IMR-90 (cell line): ENCODE results near the gene CD9.

Experiments
- CEBPB ChIP-seq: IDR thresholded peaks from 2 replicates; pipeline ENCODE4 v1.6.1; 2012; ENCODE audit warnings: low read depth, low read length, improper control_type of control experiment
- CHD1 ChIP-seq: IDR thresholded peaks from 2 replicates; pipeline ENCODE4 v1.6.1; 2012; ENCODE audit warnings: low read depth, low read length, improper control_type of control experiment
- FOS ChIP-seq: fragments of 150-350 bp; IDR thresholded peaks from 2 replicates; pipeline ENCODE4 v1.6.1; 2016; ENCODE audit warnings: low read depth, low read length
- MAFK ChIP-seq: IDR thresholded peaks from 2 replicates; pipeline ENCODE4 v1.6.1; 2012; ENCODE audit warnings: low read depth, low read length, improper control_type of control experiment
- MXI1 ChIP-seq: IDR thresholded peaks from 2 replicates; pipeline ENCODE4 v1.6.1; 2012; ENCODE audit warnings: low read depth, mild to moderate bottlenecking, low read length, moderate library complexity, borderline replicate concordance
- POLR2A ChIP-seq: IDR thresholded peaks from 2 replicates; pipeline ENCODE4 v1.6.1; 2012; ENCODE audit warnings: mild to moderate bottlenecking, low read depth, low read length
- RAD21 ChIP-seq: IDR thresholded peaks from 2 replicates; pipeline ENCODE4 v1.6.1; 2012; ENCODE audit warnings: low read length, improper control_type of control experiment
- SMC3 ChIP-seq: fragments of 150-350 bp; IDR thresholded peaks from 2 replicates; pipeline ENCODE4 v1.6.1; 2016; ENCODE audit warnings: low read depth, mild to moderate bottlenecking, antibody characterized with exemption, low read length, moderate library complexity
- TF ChIP-seq, protein P1 (sequence below): conservative IDR thresholded peaks from 2 replicates; pipeline ENCODE4 v1.5.1; 2012; ENCODE audit warnings: mild to moderate bottlenecking, low read depth, low read length, improper control_type of control experiment
- TF ChIP-seq, protein P2 (sequence below): fragments of 150-350 bp; IDR thresholded peaks from 2 replicates; pipeline ENCODE4 v1.6.1; 2017; ENCODE audit warnings: mild to moderate bottlenecking, antibody characterized with exemption, low read length, low read depth

DNA sequence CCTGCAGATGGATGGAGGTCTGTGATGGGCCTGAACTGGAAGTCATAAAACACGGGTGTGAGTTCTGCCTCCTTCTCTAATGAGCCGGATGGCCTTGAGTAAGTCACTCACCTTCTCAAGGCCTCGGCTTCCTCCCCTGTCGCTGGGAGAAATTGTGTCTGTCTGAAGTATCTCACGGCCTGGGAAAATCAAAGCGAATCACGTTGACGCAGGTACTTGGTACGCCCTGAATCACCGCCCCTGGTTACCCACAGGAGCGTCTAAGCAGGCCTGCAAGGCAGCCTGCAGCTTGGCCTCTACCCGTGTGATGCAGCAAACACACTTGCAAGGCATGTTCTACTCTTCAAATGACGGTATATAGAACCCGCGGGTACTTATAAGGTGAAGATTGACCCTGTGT is 28.1 kb upstream of the CD9 start:
- TF ChIP-seq, protein P1, sequence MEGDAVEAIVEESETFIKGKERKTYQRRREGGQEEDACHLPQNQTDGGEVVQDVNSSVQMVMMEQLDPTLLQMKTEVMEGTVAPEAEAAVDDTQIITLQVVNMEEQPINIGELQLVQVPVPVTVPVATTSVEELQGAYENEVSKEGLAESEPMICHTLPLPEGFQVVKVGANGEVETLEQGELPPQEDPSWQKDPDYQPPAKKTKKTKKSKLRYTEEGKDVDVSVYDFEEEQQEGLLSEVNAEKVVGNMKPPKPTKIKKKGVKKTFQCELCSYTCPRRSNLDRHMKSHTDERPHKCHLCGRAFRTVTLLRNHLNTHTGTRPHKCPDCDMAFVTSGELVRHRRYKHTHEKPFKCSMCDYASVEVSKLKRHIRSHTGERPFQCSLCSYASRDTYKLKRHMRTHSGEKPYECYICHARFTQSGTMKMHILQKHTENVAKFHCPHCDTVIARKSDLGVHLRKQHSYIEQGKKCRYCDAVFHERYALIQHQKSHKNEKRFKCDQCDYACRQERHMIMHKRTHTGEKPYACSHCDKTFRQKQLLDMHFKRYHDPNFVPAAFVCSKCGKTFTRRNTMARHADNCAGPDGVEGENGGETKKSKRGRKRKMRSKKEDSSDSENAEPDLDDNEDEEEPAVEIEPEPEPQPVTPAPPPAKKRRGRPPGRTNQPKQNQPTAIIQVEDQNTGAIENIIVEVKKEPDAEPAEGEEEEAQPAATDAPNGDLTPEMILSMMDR, result no peak
- TF ChIP-seq FOS (no peak), POLR2A (no peak), CEBPB (no peak), CHD1 (no peak), MXI1 (no peak), RAD21 (no peak), SMC3 (no peak), MAFK (no peak)
- TF ChIP-seq, protein P2, sequence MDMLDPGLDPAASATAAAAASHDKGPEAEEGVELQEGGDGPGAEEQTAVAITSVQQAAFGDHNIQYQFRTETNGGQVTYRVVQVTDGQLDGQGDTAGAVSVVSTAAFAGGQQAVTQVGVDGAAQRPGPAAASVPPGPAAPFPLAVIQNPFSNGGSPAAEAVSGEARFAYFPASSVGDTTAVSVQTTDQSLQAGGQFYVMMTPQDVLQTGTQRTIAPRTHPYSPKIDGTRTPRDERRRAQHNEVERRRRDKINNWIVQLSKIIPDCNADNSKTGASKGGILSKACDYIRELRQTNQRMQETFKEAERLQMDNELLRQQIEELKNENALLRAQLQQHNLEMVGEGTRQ, result no peak
